ENCODE data around the gene MRLN. TPM values are rescaled to one million over a fixed set of nuclear protein-coding genes. Genes with fewer than 3 reads are reported as not detected.

The MRLN gene
- total and polyA plus RNA-seq, 2 of the 4 experiments (the other 2 are of a cell fraction), result not detected

DNA sequence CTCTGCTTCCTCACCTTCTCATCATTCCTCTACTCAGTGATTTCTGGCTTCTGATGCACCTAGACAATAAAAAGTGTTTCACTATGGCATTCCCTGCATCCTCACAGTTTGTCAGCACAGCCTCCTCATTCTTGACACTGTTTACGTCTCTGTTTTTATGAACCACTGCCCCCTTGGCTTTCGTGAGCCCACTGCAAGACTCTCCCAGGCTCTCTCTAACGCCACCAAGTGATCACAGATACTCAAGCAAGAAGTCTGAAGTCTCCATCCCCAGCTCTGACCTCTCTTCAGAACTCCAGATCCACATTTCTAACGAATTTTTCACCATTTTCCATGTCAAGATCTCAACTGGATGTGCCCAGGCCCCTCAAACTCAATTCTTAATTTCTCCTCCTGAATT is 52.5 kb downstream of the MRLN start:
- no peak overlapping the region for H3K23ac ChIP-seq (ENCODE audit: low read depth, low read length)
- H2AK5ac ChIP-seq (ENCODE audit: low read depth, low read length), result no peak overlapping the region
- H3K56ac ChIP-seq (ENCODE audit: extremely low read depth, insufficient read depth, low read length), result no peak overlapping the region
- no peaks in the 10 kb centered on the region for H3K79me1 ChIP-seq (ENCODE audit: low read depth in 1 of 2, low read length in 2 of 2)
- CTCF ChIA-PET, result no interaction called here
- in situ Hi-C loops (cut with MboI; ENCODE audit: low sequenced_read_pairs), result no loop called here
- no peak overlapping the region for H2BK20ac ChIP-seq (ENCODE audit: low read depth, low read length)
- no peak overlapping the region for H4K91ac ChIP-seq (ENCODE audit: insufficient read depth, low read depth, low read length)
- TF ChIP-seq MXI1 (IDR thresholded peaks at IDR 0.05; ENCODE audit: borderline replicate concordance, low read depth, low read length), result no peak
- TF ChIP-seq SMC3 (IDR thresholded peaks at IDR 0.05; ENCODE audit: low read depth, low read length), result no peak
- no peak for TF ChIP-seq RFX5 (IDR thresholded peaks at IDR 0.05; ENCODE audit: low read depth, low read length)
- TF ChIP-seq BHLHE40 (IDR thresholded peaks at IDR 0.05; ENCODE audit: low read depth, low read length), result no peak
- TF ChIP-seq, protein P1, sequence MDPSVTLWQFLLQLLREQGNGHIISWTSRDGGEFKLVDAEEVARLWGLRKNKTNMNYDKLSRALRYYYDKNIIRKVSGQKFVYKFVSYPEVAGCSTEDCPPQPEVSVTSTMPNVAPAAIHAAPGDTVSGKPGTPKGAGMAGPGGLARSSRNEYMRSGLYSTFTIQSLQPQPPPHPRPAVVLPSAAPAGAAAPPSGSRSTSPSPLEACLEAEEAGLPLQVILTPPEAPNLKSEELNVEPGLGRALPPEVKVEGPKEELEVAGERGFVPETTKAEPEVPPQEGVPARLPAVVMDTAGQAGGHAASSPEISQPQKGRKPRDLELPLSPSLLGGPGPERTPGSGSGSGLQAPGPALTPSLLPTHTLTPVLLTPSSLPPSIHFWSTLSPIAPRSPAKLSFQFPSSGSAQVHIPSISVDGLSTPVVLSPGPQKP (IDR thresholded peaks at IDR 0.05; ENCODE audit: borderline replicate concordance, low read depth, low read length), result no peak
- TF ChIP-seq CHD1 (IDR thresholded peaks at IDR 0.05; ENCODE audit: low read depth, low read length), result no peak
- TF ChIP-seq CEBPB (IDR thresholded peaks at IDR 0.05; ENCODE audit: low read depth, low read length), result no peak
- TF ChIP-seq NFE2L2 (IDR thresholded peaks at IDR 0.05; ENCODE audit: low read depth, low read length), result no peak
- TF ChIP-seq, protein P2, sequence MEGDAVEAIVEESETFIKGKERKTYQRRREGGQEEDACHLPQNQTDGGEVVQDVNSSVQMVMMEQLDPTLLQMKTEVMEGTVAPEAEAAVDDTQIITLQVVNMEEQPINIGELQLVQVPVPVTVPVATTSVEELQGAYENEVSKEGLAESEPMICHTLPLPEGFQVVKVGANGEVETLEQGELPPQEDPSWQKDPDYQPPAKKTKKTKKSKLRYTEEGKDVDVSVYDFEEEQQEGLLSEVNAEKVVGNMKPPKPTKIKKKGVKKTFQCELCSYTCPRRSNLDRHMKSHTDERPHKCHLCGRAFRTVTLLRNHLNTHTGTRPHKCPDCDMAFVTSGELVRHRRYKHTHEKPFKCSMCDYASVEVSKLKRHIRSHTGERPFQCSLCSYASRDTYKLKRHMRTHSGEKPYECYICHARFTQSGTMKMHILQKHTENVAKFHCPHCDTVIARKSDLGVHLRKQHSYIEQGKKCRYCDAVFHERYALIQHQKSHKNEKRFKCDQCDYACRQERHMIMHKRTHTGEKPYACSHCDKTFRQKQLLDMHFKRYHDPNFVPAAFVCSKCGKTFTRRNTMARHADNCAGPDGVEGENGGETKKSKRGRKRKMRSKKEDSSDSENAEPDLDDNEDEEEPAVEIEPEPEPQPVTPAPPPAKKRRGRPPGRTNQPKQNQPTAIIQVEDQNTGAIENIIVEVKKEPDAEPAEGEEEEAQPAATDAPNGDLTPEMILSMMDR (conservative IDR thresholded peaks at IDR 0.05; ENCODE audit: low read depth, low read length), result no peak
- ATAC-seq (ENCODE audit: low read depth), result no peak
- H3K27ac ChIP-seq (ENCODE audit: insufficient read depth, low read length), result no peak overlapping the region
- no peak overlapping the region for H3K4me2 ChIP-seq (ENCODE audit: low read depth, low read length)
- H3K27me3 ChIP-seq (ENCODE audit: control insufficient read depth, insufficient read depth, low read length), result no peaks in the 10 kb centered on the region; the same call in 1 of the 2 replicates
- H3K9me3 ChIP-seq (ENCODE audit: control insufficient read depth, insufficient read depth, low read length), result no peaks in the 10 kb centered on the region
- no peak overlapping the region for H2BK5ac ChIP-seq (ENCODE audit: low read depth, low read length, poor library complexity, severe bottlenecking)
- H3K4ac ChIP-seq (ENCODE audit: low read depth, low read length), result no peak overlapping the region
- no peaks in the 10 kb centered on the region for H3K36me3 ChIP-seq (ENCODE audit: control insufficient read depth, insufficient read depth, low read length)
- dilution Hi-C loops (cut with HindIII; ENCODE audit: low sequenced_read_pairs, unreplicated experiment), result no loop called here
- no peak overlapping the region for H4K5ac ChIP-seq (ENCODE audit: low read depth, low read length)
- H2BK15ac ChIP-seq (ENCODE audit: low read depth, low read length), result no peak overlapping the region
- no peak overlapping the region for H4K8ac ChIP-seq (ENCODE audit: low read depth in 2 of 2, low read length in 2 of 2)
- no peaks in the 10 kb centered on the region for H3K4me1 ChIP-seq (ENCODE audit: control insufficient read depth, insufficient read depth, low read length)
- intact Hi-C loops (cut with micrococcal nuclease), result no loop called here
- H3K9ac ChIP-seq (ENCODE audit: low read depth, low read length), result no peak overlapping the region
- POLR2A ChIA-PET (ENCODE audit: unreplicated experiment), result no interaction called here
- H2BK120ac ChIP-seq (ENCODE audit: low read depth, low read length), result no peak overlapping the region
- no peak overlapping the region for H2AK9ac ChIP-seq (replicated peaks; ENCODE audit: low read depth, low read length, poor library complexity)
- H3K14ac ChIP-seq (replicated peaks; ENCODE audit: low read depth, low read length), result no peak overlapping the region
- no peak overlapping the region for H3K18ac ChIP-seq (ENCODE audit: low read depth, low read length)
- H3K4me3 ChIP-seq (ENCODE audit: insufficient read depth, low read depth, low read length), result no peak overlapping the region
- WGBS, 2 experiments (ENCODE audit: extremely low coverage in 2 of 2, insufficient read length in 1 of 2), result 7% methylated on average over 2 of the region's 4 CpGs; no CpG with 5 or more reads in 1 of the 2 experiments
- no peaks in the 10 kb centered on the region for H4K20me1 ChIP-seq (ENCODE audit: insufficient read depth, low read length)
- DNase-seq, result no peak
- BruUV-seq (replicated peaks), result no TSS peak
- H3K9me1 ChIP-seq (ENCODE audit: insufficient read depth, low read length), result no peaks in the 10 kb centered on the region
- no peak overlapping the region for H2AFZ ChIP-seq (replicated peaks; ENCODE audit: low read length, poor library complexity)
